HG03039 (cell line): Measurements from ENCODE around the gene AGPAT2.
"Not testable (repeated sequence)": the region's sequence is repeated elsewhere in the genome, so short reads cannot be mapped to it uniquely, and the experiment has no call there.

ENCODE experiments used
- ATAC-seq: cut with Tn5 transposase; IDR thresholded peaks from one replicate; pipeline ENCODE4 v1.9.1; 2021; ENCODE audit warnings: mild to moderate bottlenecking, moderate library complexity; ENCODE audit not compliant: unreplicated experiment

Gene AGPAT2

DNA sequence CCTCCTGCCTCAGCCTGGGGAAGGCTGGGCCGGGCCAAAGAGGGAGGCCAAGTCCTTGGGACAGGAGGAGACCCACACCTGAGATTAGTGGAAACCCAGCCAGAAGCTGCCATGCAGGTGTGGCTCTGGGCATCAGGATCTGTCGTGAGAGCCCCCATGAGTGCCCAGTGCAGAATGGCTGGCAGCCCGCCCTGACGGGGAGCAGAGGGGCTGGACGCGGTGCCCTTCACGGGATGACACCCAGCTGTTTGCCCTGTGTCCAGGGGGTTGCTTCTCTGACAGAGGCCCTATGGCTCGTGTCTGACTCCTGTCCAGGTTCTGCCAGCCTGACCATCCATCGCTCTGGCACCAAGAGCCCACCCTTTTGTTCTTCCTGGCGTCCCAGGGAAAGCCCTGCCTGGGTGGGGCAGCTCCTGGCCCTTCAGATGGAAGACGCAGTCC is 33.7 kb upstream of the AGPAT2 start:
- no peak for ATAC-seq

DNA sequence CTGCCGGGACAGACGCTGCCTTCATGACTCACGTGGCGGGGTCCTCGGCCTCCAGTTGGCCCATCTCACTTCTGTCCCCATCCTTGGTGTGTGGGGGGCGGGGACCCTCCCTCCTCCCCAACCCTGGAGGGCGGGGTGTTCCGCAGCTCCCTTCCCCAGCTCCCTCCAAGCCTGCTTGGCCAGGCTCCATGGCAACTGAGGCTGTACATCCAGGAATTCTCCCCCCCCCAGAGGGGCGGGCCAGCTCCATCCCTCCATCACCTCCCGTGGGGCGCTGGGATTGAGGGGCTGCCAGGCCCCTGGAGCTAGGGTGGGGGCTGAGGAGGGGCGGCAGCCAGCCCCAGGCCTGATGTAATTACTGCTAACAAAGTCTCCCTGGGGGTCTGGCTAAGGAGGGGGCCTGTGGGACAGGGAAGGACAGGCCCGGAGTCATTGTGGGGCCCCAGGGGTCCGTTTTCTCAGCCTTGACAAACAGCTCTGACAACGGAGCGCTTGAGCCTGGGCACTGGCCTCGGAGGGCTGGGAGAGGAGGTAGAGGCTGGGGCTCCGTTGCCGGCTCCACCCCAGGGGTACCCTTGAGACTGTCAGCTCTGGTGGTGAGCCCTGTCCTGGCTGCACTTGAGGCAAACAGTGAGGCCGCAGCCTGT is 33.1 kb upstream of the AGPAT2 start:
- no peak for ATAC-seq

DNA sequence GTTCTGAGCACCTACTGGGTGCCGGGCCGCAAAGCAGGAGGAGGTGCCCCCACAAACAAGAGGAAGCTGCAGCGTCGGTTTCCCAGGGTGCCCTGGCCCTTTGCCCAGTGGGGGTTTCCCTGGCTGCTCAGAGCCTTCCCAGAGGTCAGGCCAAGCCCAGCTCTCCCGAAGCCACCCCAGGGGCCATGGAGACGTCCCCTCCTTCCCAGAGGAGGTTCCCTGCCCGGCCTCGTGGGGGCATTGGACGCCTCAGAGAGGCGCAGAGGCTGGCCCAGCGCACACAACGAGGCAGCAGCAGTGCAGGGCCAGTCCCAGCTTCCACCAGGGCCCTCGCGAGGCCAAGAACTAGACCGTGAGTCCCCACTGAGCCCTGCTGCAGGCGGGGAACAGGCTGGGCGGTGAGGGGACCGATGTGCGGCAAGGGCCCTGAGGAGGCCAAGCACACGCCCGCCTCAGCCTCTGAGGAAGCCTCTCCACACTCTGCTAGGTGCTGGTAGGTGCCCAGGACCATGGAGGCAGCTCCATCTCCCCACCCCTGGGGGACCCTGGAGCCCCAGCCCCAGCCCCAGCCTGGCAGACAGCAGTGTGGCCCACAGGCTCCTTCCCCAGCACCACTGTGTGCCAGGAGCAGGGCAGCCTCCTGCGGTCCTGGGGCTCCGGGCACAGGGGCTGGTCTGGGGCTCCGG is 32.1 kb upstream of the AGPAT2 start:
- ATAC-seq = no peak

DNA sequence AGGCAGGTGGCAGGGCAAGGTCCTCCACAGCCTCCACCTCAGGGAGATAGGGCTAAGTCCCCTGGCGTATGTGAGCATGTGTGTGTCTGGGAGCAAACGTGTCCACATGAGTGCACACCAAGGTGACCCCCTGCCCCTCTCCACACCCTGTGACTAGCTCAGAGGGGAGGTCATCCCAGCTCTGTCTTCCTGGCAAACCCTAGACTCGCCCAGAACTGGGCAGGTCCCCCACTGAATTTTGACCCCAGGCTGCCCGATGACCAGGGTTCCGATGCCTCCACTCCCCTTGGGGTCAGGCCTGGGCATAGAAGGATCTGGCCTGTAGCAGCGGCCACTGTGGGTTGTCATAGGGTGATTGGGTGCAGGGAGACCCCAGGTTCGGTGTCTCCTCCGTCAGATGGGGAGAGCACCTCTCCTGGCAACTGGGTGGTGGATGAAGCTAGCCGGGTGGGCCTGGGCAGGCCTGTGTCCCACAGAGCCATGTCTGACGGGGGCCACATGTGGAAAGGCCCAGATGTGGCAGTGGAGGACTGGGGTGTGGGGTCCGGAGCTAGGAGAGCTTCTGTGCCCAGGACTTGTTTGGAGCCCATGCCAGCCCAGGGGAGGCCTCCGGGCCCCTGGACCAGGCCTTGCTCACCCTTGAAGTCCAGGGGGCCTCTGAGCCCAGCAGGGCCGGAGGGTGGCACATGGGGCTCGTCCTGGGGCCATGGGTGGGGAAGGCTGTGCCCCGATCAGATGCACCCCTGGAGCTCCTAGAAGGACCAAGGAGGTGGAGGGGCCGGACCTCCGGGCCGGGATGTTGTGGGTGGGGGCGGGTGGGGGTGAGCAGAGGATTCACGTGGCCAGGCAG is 31.3 kb upstream of the AGPAT2 start:
- no peak for ATAC-seq

DNA sequence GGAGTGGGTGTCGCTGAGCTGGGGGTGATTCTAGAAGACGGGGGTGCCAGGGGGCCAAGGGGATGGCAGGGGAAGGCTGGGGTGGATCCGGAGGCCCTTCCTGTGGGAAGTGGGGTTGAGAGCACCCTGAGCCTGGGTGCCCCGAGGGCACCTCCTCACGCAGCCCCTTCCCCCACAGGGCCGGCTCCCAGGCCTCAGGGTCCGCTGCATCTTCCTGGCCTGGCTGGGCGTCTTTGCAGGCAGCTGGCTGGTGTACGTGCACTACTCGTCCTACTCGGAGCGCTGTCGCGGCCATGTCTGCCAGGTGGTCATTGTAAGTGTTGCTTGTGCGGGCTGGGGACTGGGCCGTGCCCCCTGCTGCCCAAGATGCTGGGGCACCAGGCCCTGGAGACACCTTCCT is 30.1 kb upstream of the AGPAT2 start:
- no peak for ATAC-seq

DNA sequence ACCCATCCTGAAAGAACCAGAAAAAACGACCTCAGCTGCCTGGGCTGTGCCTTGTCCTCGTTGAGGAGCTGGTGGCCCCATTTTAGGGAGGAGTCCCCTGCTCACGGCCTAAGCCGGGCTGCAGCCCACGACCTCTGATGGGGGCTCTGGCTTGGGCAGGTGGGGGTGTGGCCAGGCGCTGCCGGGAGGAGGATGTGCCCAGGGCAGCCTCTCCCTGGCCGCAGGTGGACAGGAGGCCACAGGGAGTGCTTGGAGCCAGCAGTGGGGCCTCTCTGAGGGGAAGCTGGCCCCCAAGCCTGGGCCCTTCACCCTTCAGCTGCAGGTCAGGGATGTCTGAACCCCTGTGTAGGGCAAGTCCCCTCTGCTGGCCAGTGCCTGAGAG is 27.6 kb upstream of the AGPAT2 start:
- ATAC-seq = no peak

DNA sequence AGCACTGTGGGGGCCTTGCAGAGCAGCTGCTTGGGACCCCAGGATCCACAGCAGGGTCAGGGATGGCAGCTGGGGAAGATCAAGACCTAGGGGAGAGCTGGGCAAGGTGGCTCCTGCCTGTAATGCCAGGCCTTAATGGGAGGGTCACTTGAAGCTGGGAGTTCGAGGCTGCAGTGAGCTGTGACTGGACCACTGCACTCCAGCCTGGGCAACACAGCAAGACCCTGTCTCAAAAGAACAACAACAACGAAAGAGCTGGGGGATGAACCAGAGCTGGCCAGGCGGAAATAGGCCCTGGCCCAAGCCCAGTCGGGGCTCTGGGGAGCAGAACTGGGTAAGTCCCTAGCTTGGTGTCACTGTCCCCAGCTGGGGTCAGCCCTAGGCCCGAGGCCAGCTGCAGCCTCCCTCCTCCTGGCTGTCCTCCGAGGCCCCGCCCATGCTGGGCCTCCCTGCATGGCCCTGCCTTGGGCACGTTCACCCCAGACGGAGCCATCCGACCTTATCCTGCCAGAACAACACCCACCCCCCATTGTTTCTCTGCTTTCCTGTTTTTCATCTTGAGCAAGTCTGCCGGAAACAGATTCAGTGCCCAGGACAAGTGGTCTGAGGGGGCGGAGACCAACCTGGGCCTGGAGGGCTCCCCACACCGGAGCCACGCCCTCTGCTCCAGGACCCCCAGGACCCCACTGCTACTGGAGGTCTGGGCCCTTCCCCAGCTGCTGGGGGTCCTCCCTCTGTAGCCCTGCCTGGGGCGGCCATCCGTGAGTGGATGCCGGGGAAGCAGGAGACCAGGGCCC is 27.0 kb upstream of the AGPAT2 start:
- ATAC-seq = no peak

DNA sequence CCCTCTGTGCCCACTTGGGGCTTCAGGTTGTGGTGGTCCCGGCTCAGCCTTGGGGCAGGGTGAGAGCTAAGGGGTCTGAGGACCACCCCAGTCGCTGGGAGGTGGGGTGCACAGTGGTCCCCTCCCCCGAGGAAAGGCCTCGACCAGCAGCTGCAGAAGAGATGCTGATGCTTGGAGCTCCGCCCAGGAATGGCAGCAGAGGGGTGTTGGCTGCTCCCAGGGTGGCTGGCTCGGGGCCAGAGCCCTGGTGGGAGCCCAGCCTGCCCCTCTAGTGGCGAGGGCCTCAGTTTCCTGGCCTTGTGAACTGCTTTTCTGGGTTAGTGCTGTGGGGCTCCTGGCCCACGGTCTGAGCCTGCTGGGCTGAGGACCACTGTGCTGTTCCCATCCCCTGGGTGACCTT is 26.3 kb upstream of the AGPAT2 start:
- no peak for ATAC-seq

DNA sequence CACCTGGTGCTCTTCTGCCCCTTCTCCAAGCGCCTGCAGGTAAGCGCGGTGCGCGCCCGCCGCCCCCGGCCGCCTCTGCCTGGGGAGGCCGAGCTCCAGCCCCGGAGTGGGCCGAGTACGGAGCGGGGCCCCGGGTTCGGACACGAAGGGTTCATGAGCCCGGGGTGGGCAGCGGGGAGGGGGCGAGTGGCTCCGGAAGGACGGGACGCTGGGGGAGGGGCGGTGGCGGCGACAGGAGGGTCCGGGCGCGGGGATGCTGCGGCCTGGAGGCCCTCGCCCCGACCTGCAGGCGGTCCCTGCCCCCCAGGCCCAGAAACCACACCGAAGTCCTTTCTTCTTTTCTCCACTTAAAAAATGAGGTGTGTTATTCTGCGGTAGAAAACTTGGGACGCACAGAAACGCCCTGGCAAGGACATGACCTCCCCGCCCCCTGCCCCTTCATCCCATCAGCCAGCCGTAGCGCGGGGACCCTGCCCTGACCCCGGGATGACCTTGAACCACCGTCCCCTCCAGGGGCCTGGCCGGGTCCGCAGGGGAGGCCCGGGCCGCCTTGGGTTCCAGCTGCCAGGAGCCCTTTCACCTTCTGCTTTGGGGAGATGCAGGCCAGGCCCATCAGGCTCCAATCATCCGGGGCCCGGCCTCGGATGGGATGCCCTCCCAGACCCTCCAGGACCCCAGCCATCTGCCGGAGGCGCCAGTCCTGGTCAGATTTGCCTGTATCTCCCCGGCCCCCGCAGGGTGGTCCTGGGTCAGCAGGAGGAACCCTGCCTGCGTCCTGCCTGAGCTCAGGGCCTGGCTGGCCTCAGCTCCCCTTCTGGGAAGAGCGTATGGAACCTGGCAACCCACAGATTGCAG is 25.7 kb upstream of the AGPAT2 start:
- no peak for ATAC-seq

DNA sequence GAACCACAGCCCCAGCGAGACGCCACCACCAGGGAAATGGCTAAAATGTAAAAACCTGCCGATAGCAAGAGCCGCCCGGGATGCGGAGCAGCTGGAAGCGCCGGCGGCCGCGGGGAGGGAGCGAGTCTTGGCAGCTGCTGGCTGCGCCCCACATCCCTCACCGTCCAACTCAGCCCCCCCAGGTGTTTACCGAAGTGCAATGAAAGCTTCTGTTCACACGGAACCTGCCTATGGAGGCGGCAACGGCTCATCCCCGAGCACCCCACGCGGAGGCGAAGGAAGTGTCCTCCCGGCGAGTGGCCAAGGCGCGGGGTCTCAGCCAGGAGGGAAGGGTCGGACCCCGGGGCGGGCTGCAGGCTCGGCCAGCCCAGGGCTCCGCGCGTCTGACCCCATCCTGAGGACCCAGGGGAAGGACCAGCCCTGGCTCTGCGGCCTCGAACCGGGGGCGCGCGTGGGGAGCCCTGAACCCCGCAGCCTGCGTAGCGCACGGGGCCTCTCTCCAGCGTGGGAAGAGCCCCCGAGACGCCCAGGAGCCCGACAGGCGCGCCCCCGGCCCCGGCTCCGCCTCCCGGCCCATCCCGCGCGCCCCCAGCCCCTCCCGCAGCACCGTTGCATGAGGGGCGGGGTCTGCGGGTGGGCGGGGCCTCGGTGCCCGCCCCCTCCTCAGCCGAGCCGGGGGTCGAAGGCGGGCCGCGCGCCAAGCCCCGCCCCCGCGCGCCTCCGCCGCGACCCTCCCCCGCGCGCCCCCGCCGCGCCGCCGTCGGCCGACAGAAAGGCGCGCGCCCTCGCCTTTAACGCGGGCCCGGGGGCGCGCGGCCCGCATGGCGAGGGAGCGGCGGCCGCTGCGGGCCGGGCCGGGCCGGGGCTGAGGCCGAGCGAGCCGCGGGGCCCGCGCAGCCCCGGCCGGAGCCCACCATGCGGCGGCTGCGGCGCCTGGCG is 24.8 kb upstream of the AGPAT2 start, which contains the start of gene DIPK1B:
Gene DIPK1B, plus strand, starts transcription at position 822 of the 939 bp plus-strand sequence. Its CDS starts 94 bp downstream, at position 916.
- ATAC-seq = no peak

DNA sequence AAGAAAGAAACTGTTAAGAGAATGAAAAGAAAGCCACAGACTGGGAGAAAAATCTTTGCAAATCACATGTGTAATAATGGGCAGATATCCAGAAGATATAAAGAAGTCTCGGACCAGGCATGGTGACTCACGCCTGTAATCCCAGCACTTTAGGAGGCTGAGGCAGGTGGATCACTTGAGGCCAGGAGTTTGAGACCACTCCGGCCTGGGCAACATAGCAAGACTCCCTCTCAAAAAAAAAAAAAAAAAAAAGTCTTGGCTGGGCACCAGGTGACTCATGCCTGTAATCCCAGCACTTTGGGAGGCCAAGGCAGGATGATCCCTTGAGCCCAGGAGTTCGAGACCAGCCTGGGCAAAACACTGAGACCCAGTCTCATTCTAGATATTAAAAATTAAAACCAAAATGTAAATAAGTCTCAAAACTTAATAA is 24.0 kb upstream of the AGPAT2 start:
- ATAC-seq = not testable (repeated sequence)

DNA sequence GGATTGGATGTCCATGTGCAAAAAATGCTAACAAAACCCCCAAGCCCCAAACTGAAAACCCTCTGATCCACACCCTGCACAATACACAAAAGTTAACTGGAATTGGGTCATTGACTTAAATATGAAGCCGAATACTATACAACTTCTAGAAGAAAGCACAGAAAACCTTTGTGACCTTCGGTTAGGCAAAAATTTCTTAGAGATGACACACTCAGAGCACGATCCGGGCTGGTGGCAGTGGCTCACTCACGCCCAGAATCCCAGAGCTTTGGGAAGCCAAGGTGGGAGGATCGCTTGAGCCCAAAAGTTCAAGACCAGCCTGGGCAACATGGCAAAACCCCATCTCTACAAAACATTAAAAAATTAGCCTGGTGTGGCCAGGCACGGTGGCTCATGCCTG is 23.3 kb upstream of the AGPAT2 start:
- no peak for ATAC-seq

DNA sequence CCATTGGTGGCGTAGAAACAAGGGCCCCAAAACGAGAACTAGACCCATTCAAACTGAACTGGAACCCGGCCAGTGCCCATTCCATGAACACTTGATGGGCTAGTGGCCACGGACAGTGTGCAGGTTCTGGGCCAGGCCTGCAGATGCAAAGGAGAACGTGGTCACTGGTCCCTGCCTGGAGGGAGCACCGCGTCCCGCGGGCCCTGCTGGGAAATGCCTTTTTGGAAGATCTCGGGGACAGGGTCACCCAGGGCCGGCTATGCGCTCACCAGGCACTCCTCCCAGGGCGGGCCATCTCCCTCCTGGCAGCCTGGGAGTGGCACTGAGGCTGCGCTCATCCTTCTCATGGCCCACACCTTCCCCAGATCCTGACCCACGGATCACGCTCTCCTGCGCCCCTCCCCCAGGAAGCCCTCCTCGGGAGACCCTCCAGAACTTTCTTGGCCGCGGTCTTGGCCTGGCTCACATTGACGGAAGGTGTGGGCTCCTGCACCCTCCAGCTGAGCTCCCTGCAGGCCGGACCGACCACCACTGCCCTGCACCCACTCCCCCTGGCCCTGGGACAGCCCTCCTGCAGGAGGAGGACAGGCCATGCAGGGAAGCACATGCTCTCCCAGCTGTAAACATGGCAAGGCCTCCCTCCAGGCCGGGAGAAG is 22.3 kb upstream of the AGPAT2 start:
- no peak for ATAC-seq

DNA sequence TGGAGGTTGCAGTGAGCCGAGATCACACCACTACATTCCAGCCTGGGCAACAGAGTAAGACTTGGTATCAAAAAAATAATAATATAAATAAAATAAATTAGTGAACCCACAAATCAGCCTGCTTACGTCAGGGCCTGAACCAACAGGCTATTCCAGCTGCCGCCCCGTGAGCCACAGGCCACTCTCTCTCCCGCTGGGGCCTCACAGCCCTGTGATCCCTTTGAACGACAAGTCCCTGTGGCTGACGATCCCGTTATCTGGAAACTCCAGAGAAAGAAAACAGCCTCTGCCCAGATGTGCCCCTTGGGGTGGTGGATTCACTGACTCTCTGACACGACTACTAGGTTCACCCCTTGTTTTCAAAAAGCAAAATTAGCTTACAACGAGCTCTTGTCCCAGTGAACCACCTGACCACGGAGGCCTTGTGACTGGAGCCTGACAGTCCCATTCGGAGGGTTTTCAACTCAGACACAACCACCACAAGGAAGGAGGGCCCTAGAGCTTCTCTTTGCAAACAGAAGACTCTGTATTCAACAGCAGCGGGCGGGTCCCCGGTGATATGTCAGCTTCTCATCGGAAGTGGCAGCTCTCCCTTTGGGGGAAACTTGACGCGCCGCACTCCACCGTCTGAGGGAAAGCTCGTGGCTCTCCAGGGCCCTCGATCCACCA is 20.7 kb upstream of the AGPAT2 start:
- ATAC-seq = no peak

DNA sequence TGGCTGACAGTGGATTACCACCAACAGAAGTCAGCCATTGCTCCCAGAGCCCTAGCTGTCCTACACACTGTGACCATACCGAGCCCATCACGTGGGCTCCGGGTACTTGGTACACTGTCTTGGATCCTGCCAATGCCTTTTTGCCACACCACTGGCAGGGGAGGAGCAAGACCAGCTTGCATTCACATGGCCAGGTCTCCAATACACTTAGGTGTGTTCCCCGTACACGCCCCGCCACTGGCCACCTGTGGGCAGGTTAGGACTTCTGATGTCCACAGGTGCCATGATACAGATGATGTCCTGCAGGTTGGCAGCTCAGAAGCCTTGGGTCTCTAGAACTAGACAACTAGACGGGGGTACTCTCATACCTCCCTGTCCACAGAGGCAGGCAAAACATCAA is 19.8 kb upstream of the AGPAT2 start:
- no peak for ATAC-seq

DNA sequence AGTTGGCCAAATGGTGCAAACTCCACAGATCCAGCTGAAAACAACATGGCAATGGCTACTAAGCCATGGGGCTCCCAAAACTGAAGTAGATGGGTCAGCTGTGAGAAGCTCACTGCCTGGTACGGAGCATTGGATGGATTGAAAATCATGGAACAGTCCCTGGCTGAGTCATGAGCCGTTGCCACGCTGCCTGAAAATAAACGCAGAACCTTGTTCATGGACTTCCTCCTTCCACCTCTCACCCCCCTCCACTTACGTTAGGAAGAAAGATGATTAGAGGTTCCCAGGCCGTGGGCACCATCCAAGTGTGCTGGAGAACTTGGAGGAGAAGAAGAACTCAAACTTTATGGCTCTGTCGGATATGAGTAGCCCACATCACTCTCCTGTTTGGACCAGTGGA is 18.3 kb upstream of the AGPAT2 start:
- no peak for ATAC-seq

DNA sequence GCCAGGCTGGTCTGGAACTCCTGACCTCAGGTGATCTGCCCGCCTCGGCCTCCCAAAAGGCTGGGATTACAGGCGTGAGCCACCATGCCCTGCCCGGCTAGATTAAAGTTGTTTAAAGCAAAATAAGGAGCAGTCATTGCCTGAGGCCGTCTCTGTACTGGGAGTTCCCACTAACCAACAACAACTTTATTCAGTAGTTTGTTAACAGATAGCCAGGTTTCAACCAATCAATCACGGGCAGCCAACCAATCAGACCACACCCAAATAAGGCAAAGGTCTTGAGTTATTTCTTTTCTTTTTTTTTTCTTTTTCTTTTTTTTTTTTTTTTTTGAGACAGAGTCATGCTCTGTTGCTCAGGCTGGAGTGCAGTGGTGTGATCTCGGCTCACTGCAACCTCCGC is 17.5 kb upstream of the AGPAT2 start:
- not testable (repeated sequence) for ATAC-seq
